Stimulated activated naive CD4-positive, alpha-beta T cell (primary cell): ENCODE data around the gene TLR6.
"Not testable (repeated sequence)": the region's sequence is repeated elsewhere in the genome, so short reads cannot be mapped to it uniquely, and the experiment has no call there.

Experiments used
- DNase-seq, 6 experiments: peaks; one replicate each; lab custom pipeline; 2025; lab: John Stamatoyannopoulos, UW

Gene TLR6

DNA sequence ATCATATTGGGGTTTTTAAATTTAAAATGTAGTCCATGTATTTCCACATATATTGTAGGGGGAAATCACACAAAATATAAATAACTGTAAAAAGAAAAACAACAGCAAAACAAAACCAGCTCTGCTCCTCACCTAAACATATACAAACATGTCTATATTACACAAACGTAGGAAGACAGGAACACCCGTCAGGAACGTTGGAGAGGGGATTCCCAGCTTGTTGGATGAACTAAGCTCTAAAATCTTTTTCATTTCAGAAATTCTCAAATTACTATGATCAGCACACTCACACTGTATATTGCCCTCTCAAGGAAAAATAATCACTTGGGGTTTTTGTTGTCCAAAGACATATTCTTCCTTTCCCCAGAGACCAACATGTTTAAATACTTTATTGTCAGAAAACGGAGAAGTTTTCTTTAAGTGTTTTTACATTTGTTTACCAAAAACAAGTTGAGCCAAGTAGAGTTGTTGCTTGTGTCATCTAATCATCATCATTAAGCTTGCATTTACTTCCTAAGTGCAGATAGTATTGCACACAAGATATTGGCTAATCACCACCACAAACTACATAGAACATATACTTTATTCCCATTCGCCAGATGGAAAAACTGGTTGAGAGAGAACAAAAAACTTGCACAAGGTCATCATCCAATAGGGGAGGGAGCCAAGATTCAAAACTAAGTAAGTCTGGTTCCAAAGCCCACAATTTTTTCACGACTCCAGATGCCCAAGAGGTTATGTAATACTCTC, 71.4 kb downstream of the TLR6 start:
- DNase-seq: no peak

- DNase-seq: no peak
These were observed 72.5 kb downstream of the TLR6 start for GRCh38 chr4:38784141-38784540.

GRCh38 chr4:38783109-38783460, 73.5 kb downstream of the TLR6 start:
- no peak for DNase-seq

DNA sequence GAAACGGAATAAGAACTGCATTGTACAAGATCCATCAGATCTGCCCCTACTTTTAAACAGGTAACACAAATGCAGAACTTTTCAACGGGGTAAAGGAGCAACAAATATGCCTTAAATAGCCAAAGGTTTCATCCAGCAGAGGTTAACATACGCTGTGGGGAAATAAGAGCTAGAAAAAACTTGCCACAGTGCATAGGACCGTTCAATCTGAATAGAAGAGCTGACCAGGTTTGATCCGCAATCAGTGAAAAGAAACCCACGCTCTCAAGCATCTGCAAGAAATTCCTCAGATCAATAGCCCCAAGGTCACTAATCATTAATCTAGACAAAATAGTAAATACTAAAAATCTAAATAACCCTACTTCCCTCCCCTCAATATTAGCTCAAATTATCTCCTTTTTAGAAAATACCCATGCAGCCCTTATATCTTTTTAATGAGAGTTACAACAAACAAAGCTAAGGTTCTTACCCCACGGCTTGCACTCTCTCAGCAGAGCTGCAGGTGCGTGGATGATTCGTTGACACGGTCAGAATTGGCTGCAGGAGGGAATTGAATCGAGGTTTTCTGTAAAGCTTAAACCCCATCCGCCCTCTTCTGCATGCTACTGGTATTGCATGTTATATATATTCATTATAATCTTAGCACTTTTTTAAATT, 74.0 kb downstream of the TLR6 start, which contains the start of gene TLR10:
Gene TLR10 (minus strand): TSS at position 539 of the 657 bp plus-strand sequence. CDS start 7,400 bp downstream, outside the sequence.
- DNase-seq: peak in 4 of 6 experiments; percentile 13 to 58 (median 30)

DNA sequence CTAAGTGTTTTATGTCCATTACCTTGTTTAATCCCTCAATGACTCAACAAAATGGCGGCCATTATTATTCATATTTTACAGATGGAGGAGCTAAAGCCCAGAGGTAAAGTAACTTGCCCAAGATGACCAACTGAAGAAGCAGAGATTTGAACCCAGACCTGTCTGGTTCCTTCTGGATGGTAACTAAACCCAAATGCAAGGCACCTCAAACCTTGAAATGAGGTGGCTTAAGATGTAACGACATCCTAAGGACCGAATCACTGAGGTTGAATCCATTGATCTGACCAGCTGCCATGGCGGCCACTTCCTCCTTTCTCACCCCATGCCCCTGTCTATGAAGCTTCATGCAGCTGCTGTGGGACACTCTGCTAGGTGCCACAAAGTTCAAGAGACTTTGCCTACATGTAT, 74.8 kb downstream of the TLR6 start:
- no peak for DNase-seq

GRCh38 chr4:38780833-38781484, 75.7 kb downstream of the TLR6 start:
- no peak for DNase-seq

DNA sequence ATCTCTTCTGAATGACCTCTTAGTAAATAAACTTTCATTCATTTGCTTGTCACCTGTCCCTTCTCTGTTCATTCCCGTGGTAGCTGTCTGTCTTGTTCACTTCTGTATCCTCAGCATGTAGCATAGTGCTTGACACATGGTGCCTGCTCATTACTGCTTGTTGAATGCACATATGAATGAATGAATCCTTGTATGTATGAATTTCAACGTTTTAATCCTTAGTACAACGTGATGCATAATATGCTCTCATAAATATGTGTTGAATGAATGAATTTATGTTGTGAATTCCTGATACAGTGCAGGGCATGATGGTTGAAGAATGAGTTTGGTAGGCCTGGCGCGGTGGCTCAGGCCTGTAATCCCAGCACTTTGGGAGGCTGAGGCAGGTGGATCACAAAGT, 76.8 kb downstream of the TLR6 start:
- no peak for DNase-seq

GRCh38 chr4:38777925-38778324, 78.7 kb downstream of the TLR6 start:
- DNase-seq: not testable (repeated sequence)

DNA sequence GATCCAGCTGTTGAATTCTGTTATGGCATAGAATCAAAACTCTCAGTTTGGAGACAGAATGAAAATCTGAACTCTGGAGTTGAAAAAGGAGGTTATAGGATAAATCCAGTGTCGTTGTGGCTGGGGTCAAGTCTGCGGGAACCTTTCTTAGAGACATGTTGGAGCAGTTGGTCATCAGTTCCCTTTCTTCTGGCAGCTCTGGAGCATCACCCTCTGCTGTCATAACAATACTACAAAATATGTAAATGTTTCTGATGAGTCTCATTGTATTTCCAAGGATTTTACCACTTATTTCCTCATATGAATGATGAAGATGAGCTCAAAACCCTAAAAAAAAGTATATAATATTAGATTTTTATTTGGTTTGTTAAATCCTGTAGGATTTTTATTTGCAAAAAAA, 81.3 kb downstream of the TLR6 start:
- no peak for DNase-seq

GRCh38 chr4:38774181-38774955, 82.2 kb downstream of the TLR6 start:
- DNase-seq: no peak
